H9 (cell line): Measurements from ENCODE around the gene CSRNP2. TPM values are rescaled to one million over a fixed set of nuclear protein-coding genes. Genes with fewer than 3 reads are reported as not detected.

Experiments used
- DNase-seq: peaks from one replicate; pipeline ENCODE4 v3.0.0-alpha.2; 2017
- H2AFZ ChIP-seq: one replicate; pipeline ENCODE4 v1.6.1; 2013; ENCODE audit warnings: mild to moderate bottlenecking, low read length, control low read depth, moderate library complexity
- H2AK5ac ChIP-seq: 2 replicates; pipeline ENCODE4 v1.6.1; 2013; ENCODE audit warnings: low read length, control low read depth, mixed read lengths; ENCODE audit not compliant: insufficient read length
- H2BK120ac ChIP-seq: one replicate; pipeline ENCODE4 v1.6.1; 2013; ENCODE audit warnings: low read depth, mild to moderate bottlenecking, low read length, control low read depth, inconsistent platforms; ENCODE audit not compliant: poor library complexity, severe bottlenecking
- H2BK12ac ChIP-seq: 2 replicates; pipeline ENCODE4 v1.6.1; 2013; ENCODE audit warnings: low read length, control low read depth, mixed read lengths, low read depth; ENCODE audit not compliant: insufficient read length
- H2BK15ac ChIP-seq: 2 replicates; pipeline ENCODE4 v1.6.1; 2013; ENCODE audit warnings: low read depth, low read length, control low read depth
- H2BK20ac ChIP-seq: one replicate; pipeline ENCODE4 v1.6.1; 2013; ENCODE audit warnings: low read depth, mild to moderate bottlenecking, low read length, control low read depth, inconsistent platforms; ENCODE audit not compliant: poor library complexity, severe bottlenecking
- H2BK5ac ChIP-seq: 2 replicates; pipeline ENCODE4 v1.6.1; 2013; ENCODE audit warnings: low read length, control low read depth, mixed read lengths; ENCODE audit not compliant: insufficient read length
- H3K14ac ChIP-seq: 2 replicates; pipeline ENCODE4 v1.6.1; 2013; ENCODE audit warnings: low read length, control low read depth; ENCODE audit not compliant: insufficient read depth
- H3K18ac ChIP-seq: 2 replicates; pipeline ENCODE4 v1.6.1; 2013; ENCODE audit warnings: low read depth, mild to moderate bottlenecking, mixed read lengths, low read length, control low read depth; ENCODE audit not compliant: insufficient read length
- H3K23ac ChIP-seq: 2 replicates; pipeline ENCODE4 v1.6.1; 2013; ENCODE audit warnings: low read length, control low read depth, mixed read lengths, low read depth; ENCODE audit not compliant: insufficient read length
- H3K23me2 ChIP-seq: 2 replicates; pipeline ENCODE4 v1.6.1; 2013; ENCODE audit warnings: low read depth, mild to moderate bottlenecking, mixed read lengths, low read length, control low read depth; ENCODE audit not compliant: insufficient read length, poor library complexity, severe bottlenecking
- H3K27ac ChIP-seq: 2 replicates; pipeline ENCODE4 v1.5.1; 2013; ENCODE audit warnings: low read length, control low read depth, mixed read lengths, low read depth; ENCODE audit not compliant: insufficient read length
- H3K27me3 ChIP-seq: 2 replicates; pipeline ENCODE4 v1.6.1; 2013; ENCODE audit warnings: low read length, control low read depth, inconsistent platforms; ENCODE audit not compliant: insufficient read depth
- H3K4ac ChIP-seq: 2 replicates; pipeline ENCODE4 v1.6.1; 2013; ENCODE audit warnings: low read depth, mild to moderate bottlenecking, control low read depth, inconsistent platforms, low read length, moderate library complexity
- H3K4me1 ChIP-seq: 2 replicates; pipeline ENCODE4 v1.6.1; 2013; ENCODE audit warnings: low read length, control low read depth, inconsistent platforms; ENCODE audit not compliant: insufficient read depth
- H3K4me2 ChIP-seq: 2 replicates; pipeline ENCODE4 v1.6.1; 2013; ENCODE audit warnings: low read length, control low read depth, mixed read lengths; ENCODE audit not compliant: insufficient read length, insufficient read depth
- H3K56ac ChIP-seq: 2 replicates; pipeline ENCODE4 v1.6.1; 2013; ENCODE audit warnings: low read depth, mild to moderate bottlenecking, mixed read lengths, low read length, control low read depth; ENCODE audit not compliant: insufficient read length
- H3K79me1 ChIP-seq: 2 replicates; pipeline ENCODE4 v1.6.1; 2013; ENCODE audit warnings: low read depth, mild to moderate bottlenecking, moderate library complexity, low read length, control low read depth, inconsistent platforms; ENCODE audit not compliant: insufficient read depth, poor library complexity, severe bottlenecking
- H3K79me2 ChIP-seq: 2 replicates; pipeline ENCODE4 v1.6.1; 2013; ENCODE audit warnings: low read length, control low read depth, inconsistent platforms; ENCODE audit not compliant: insufficient read depth
- H3K9ac ChIP-seq: 2 replicates; pipeline ENCODE4 v1.6.1; 2013; ENCODE audit warnings: low read length, control low read depth, mixed read lengths; ENCODE audit not compliant: insufficient read length; ENCODE audit errors: extremely low read depth
- H3K9me3 ChIP-seq: one replicate; pipeline ENCODE4 v1.6.1; 2013; ENCODE audit warnings: low read depth, low read length, inconsistent platforms; ENCODE audit not compliant: control insufficient read depth
- H3T11ph ChIP-seq: one replicate; pipeline ENCODE4 v1.6.1; 2013; ENCODE audit warnings: mild to moderate bottlenecking, low read length, control low read depth, inconsistent platforms
- H4K20me1 ChIP-seq: one replicate; pipeline ENCODE4 v1.6.1; 2013; ENCODE audit not compliant: control insufficient read depth, insufficient read length, insufficient read depth
- H4K5ac ChIP-seq: 2 replicates; pipeline ENCODE4 v1.6.1; 2013; ENCODE audit warnings: low read depth, mild to moderate bottlenecking, mixed read lengths, low read length, control low read depth; ENCODE audit not compliant: insufficient read length
- H4K8ac ChIP-seq: replicated peaks from 2 replicates; pipeline ENCODE4 v1.6.1; 2013; ENCODE audit warnings: low read length, control low read depth, mixed read lengths, low read depth; ENCODE audit not compliant: insufficient read length
- H4K91ac ChIP-seq: 2 replicates; pipeline ENCODE4 v1.6.1; 2013; ENCODE audit warnings: low read depth, mild to moderate bottlenecking, moderate library complexity, mixed read lengths, low read length, control low read depth; ENCODE audit not compliant: insufficient read length
- H3K27ac Mint-ChIP-seq, 3 experiments: 2 replicates in 2 of 3; 3 replicates in 1 of 3; pipeline ENCODE4 v1.8.0; 2020 to 2021; ENCODE audit warnings: mixed read lengths in 3 of 3, mild to moderate bottlenecking in 1 of 3, moderate library complexity in 1 of 3
- H3K27me3 Mint-ChIP-seq: 2 replicates; pipeline ENCODE4 v1.8.0; 2021; ENCODE audit warnings: low read depth, mild to moderate bottlenecking, moderate library complexity, mixed read lengths
- H3K36me3 Mint-ChIP-seq, 3 experiments: 2 replicates in 2 of 3; 3 replicates in 1 of 3; pipeline ENCODE4 v1.8.0; 2020 to 2021; ENCODE audit warnings: low read depth in 3 of 3, mixed read lengths in 3 of 3; ENCODE audit not compliant: insufficient read depth in 1 of 3
- H3K4me1 Mint-ChIP-seq, 2 experiments: 2 replicates each; pipeline ENCODE4 v1.8.0; 2020; ENCODE audit warnings: mixed read lengths in 2 of 2
- H3K4me3 Mint-ChIP-seq, 2 experiments: 2 replicates in 1 of 2; 3 replicates in 1 of 2; pipeline ENCODE4 v1.8.0; 2020 to 2021; ENCODE audit warnings: mild to moderate bottlenecking in 2 of 2, mixed read lengths in 2 of 2, moderate library complexity in 1 of 2
- H3K9me3 Mint-ChIP-seq, 2 experiments: 2 replicates in 1 of 2; 3 replicates in 1 of 2; pipeline ENCODE4 v1.8.0; 2020; ENCODE audit warnings: mild to moderate bottlenecking in 2 of 2, mixed read lengths in 2 of 2, moderate library complexity in 1 of 2
- CTCF ChIP-seq: fragments of 200-600 bp; sonication (generic); conservative IDR thresholded peaks from 3 replicates; pipeline ENCODE4 v1.8.0; 2021; ENCODE audit warnings: antibody characterized with exemption, mild to moderate bottlenecking
- WGBS: extraction: QIAGEN DNeasy Blood & Tissue Kit; methylation state at CpG from one replicate; pipeline ENCODE4 v1.1.7; 2013; ENCODE audit warnings: missing lambda C conversion rate, low lambda C conversion rate, mixed read lengths; ENCODE audit not compliant: insufficient read length; ENCODE audit errors: extremely low coverage; 5-methylcytosine and 5-hydroxymethylcytosine counted together
- total RNA-seq: library from RNA; stranded (reverse); gene quantifications from 2 replicates; pipeline ENCODE4 v1.2.1, GENCODE V29; 2021

The CSRNP2 gene
- total RNA-seq, 1 experiment from 2014 or later: 38.6 TPM

GRCh38 chr12:51062631-51063397, 20.6 kb downstream of the CSRNP2 start:
- H3K18ac ChIP-seq: no peak overlapping the region
- H3K27ac ChIP-seq: no peak overlapping the region
- H4K91ac ChIP-seq: no peak overlapping the region
- no peak overlapping the region for H2BK20ac ChIP-seq
- Mint-ChIP-seq H3K4me1 (no peaks in the 10 kb centered on the region), H3K36me3 (peaks cover 24 to 89% (median 78%) of the 10 kb centered on the region in 3 experiments; a peak in 6 of 7 replicates), H3K27me3 (no peaks in the 10 kb centered on the region), H3K27ac (peak overlapping the region in 1 of 3 experiments; percentile 64; a peak in 1 of 7 replicates), H3K9me3 (no peaks in the 10 kb centered on the region), H3K4me3 (no peak overlapping the region)
- H3K23ac ChIP-seq: no peak overlapping the region
- no peak overlapping the region for H3K9ac ChIP-seq
- no peak overlapping the region for H4K5ac ChIP-seq
- H4K8ac ChIP-seq: no peak overlapping the region
- no peaks in the 10 kb centered on the region for H3K27me3 ChIP-seq
- H2BK15ac ChIP-seq: no peak overlapping the region
- no peak overlapping the region for H3T11ph ChIP-seq
- H2AFZ ChIP-seq: no peak overlapping the region
- no peak overlapping the region for H3K4ac ChIP-seq
- H3K79me1 ChIP-seq: no peaks in the 10 kb centered on the region
- no peaks in the 10 kb centered on the region for H3K9me3 ChIP-seq
- H2BK12ac ChIP-seq: no peak overlapping the region
- H2BK120ac ChIP-seq: no peak overlapping the region
- no peak overlapping the region for H3K56ac ChIP-seq
- H3K14ac ChIP-seq: no peak overlapping the region
- no peaks in the 10 kb centered on the region for H4K20me1 ChIP-seq
- no peaks in the 10 kb centered on the region for H3K4me1 ChIP-seq
- no peak overlapping the region for H2AK5ac ChIP-seq
- no peak overlapping the region for H2BK5ac ChIP-seq
- no peaks in the 10 kb centered on the region for H3K79me2 ChIP-seq
- no peak for DNase-seq
- no peaks in the 10 kb centered on the region for H3K23me2 ChIP-seq
- no CpG with 5 or more reads among the region's 9 CpGs for WGBS
- H3K4me2 ChIP-seq: no peak overlapping the region
- TF ChIP-seq CTCF: no peak
